Stomach (tissue), 4 donors: Measurements from ENCODE around the gene TAF12.
"Not testable (repeated sequence)": the region's sequence is repeated elsewhere in the genome, so short reads cannot be mapped to it uniquely, and the experiment has no call there.

Source experiments
- CTCF ChIP-seq, 7 experiments: fragments of 450-650 bp in 4 of 7; fragments of 200-600 bp in 3 of 7; sonication (generic) in 3 of 7; IDR thresholded peaks; one replicate each; pipeline ENCODE4 v1.5.1; 2016 to 2019; ENCODE audit warnings: antibody characterized with exemption in 7 of 7, control low read depth in 2 of 7, mild to moderate bottlenecking in 1 of 7
- EP300 ChIP-seq: sonication (generic); formaldehyde crosslinking; IDR thresholded peaks from one replicate; pipeline ENCODE4 v1.6.1; 2017; ENCODE audit warnings: antibody characterized with exemption
- POLR2AphosphoS5 ChIP-seq, 3 donors: sonication (generic); formaldehyde crosslinking; IDR thresholded peaks; one replicate each; pipeline ENCODE4 v1.6.1; 2016; ENCODE audit warnings: antibody characterized with exemption in 3 of 3

- TF ChIP-seq CTCF (IDR thresholded peaks at IDR 0.05); POLR2AphosphoS5 (IDR thresholded peaks at IDR 0.05); EP300: not testable (repeated sequence)
Observed at GRCh38 chr1:28691627-28692026, 48.8 kb upstream of the TAF12 start.
